Choroid plexus epithelial cell (primary cell): ENCODE results near the gene LSM14A.
A peak's percentile ranks its signal among the peaks of the same experiment; 100 is the strongest.
"Not testable (repeated sequence)": the region's sequence is repeated elsewhere in the genome, so short reads cannot be mapped to it uniquely, and the experiment has no call there.

Source experiments
- DNase-seq: peaks from one replicate; pipeline ENCODE4 v3.0.0-alpha.2; 2010; ENCODE audit warnings: low read depth
- H3K4me3 ChIP-seq: 2 replicates; pipeline ENCODE4 v1.5.1; 2011; ENCODE audit warnings: low read depth, mild to moderate bottlenecking, control low read depth, low read length, moderate library complexity
- TF ChIP-seq, protein P1 (sequence below): conservative IDR thresholded peaks from 2 replicates; pipeline ENCODE4 v1.5.1; 2011; ENCODE audit warnings: low read depth, mild to moderate bottlenecking, control low read depth, inconsistent platforms, low read length, moderate library complexity

LSM14A gene

DNA sequence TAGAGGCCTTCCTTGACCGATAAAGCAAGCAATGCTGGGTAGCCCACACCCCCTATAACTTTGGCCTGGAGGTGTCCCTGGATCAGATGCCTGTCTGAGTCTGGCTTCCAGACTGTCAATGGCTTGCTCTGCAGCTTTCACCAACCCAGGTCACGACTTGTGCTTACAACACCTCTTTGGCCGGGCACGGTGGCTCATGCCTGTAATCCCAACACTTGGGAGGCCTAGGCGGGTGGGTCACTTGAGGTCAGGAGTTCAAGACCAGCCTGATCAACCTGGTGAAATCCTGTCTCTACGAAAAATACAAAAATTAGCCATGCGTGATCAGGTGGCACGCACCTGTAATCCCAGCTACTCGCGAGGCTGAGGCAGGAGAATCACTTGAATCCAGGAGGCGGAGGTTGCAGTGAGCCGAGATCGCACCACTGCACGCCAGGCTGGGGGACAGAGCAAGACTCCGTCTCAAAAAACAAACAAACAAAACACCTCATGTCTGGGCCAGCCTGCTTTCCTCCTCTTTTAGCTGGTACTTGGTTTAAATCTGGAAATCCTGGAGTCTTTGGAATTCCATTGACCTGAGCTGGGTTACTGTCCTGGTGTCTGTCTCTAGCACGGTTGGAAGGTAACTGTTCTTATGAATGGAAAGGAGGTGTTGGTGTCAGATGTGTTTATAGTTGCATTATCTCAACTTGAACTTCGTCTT, 71.7 kb downstream of the LSM14A start:
- H3K4me3 ChIP-seq, result no peak overlapping the region
- DNase-seq, result no peak
- TF ChIP-seq, protein P1, sequence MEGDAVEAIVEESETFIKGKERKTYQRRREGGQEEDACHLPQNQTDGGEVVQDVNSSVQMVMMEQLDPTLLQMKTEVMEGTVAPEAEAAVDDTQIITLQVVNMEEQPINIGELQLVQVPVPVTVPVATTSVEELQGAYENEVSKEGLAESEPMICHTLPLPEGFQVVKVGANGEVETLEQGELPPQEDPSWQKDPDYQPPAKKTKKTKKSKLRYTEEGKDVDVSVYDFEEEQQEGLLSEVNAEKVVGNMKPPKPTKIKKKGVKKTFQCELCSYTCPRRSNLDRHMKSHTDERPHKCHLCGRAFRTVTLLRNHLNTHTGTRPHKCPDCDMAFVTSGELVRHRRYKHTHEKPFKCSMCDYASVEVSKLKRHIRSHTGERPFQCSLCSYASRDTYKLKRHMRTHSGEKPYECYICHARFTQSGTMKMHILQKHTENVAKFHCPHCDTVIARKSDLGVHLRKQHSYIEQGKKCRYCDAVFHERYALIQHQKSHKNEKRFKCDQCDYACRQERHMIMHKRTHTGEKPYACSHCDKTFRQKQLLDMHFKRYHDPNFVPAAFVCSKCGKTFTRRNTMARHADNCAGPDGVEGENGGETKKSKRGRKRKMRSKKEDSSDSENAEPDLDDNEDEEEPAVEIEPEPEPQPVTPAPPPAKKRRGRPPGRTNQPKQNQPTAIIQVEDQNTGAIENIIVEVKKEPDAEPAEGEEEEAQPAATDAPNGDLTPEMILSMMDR, result no peak

DNA sequence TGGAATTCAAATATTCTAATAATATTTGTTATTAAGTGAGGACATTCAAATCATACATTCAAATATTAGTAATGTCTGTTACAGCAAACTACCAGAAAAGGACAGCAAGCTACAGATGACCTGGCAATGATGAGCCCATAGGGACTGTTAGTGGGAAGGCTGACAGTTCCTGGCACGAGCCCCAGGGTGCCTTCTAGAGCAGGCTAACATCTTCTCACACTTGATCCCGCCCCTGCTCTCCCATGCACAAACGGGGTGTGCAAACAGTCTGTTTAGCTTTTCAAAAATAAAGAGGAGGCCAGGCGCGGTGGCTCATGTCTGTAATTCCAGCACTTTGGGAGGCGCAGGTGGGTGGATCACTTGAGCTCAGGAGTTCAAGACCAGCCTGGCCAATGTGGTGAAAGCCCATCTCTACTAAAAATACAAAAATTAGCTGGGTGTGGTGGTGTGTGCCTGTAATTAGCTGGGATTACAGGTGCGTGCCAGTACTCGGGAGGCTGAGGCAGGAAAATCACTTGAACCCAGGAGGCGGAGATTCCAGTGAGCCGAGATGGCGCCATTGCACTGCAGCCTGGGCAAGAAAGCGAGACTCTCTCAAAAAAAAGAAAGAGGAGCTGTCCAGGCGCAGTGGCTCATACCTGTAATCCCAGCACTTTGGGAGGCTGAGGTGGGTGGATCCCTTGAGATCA, 72.5 kb downstream of the LSM14A start:
- H3K4me3 ChIP-seq, result no peak overlapping the region
- TF ChIP-seq, protein P1, result peak; percentile 29
- peak; percentile 54 for DNase-seq

DNA sequence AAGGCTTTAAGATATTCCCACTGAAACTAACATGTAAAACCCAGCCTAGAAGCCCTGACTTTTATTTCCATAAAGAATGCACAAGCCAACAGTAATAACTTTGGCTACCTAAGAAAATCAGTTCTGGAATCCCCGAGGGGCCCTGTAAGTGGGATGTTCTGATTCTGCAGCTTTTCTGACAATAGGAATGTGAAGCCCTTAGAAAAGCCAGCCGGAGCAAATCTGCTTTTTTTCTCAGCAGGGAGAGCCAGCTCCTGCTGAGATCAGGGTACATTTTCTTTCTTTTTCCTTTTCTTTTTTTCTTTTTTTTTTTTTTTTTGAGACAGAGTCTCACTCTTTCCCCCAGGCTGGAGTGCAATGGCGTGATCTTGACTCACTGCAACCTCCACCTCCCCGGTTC, 74.0 kb downstream of the LSM14A start:
- H3K4me3 ChIP-seq, result no peak overlapping the region
- DNase-seq, result peak; percentile 79
- TF ChIP-seq, protein P1, result no peak

DNA sequence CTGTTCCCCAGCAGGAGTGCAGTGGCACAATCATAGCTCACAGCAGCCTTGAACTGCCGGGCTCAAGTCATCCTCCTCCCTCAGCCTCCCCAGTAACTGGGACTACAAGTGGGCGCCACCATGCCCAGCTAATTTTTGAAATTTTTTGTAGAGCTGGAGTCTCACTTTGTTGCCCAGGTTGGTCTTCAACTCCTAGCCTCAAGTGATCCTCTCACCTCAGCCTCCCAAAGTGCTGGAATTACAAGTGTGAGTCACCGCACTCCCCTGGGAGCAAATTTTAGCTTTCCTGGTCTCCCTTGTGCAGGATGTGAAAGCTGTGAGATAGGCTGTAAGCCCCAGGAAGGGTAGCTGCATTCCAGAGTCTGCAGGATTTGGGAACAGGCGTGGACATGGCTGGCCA, 76.6 kb downstream of the LSM14A start:
- no peak overlapping the region for H3K4me3 ChIP-seq
- DNase-seq, result no peak
- TF ChIP-seq, protein P1, result no peak

DNA sequence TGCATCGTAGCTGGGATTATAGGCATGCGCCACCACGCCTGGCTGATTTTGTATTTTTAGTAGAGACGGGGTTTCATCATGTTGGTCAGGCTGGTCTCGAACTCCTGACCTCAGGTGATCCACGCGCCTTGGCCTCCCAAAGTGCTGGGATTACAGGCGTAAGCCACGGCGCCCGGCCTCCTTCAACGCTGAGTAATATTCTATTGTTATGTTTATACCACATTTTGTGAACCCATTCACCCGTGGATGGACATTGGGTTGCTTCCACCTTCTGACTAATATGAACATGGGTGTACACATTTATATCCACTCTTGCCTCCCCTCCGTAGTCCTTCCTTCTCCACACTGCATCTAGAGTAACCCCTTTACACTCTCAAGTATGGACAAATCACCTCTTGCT, 80.9 kb downstream of the LSM14A start:
- not testable (repeated sequence) for DNase-seq, H3K4me3 ChIP-seq

DNA sequence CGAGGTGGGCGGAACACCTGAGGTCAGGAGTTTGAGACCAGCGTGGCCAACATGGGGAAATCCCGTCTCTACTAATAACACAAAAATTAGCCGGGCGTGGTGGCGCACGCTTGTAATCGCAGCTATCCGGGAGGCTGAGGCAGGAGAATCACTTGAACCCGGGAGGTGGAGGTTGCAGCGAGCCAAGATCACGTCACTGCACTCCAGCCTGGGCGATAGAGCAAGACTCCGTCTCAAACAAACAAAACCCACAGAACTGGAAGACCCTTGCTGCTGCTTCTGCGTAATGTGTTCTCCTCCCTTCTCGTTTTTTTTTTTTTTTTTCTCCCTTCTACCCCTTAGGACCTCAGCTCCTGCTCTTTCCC, 81.4 kb downstream of the LSM14A start:
- peak overlapping the region; percentile 85 for H3K4me3 ChIP-seq
- not testable (repeated sequence) for DNase-seq

DNA sequence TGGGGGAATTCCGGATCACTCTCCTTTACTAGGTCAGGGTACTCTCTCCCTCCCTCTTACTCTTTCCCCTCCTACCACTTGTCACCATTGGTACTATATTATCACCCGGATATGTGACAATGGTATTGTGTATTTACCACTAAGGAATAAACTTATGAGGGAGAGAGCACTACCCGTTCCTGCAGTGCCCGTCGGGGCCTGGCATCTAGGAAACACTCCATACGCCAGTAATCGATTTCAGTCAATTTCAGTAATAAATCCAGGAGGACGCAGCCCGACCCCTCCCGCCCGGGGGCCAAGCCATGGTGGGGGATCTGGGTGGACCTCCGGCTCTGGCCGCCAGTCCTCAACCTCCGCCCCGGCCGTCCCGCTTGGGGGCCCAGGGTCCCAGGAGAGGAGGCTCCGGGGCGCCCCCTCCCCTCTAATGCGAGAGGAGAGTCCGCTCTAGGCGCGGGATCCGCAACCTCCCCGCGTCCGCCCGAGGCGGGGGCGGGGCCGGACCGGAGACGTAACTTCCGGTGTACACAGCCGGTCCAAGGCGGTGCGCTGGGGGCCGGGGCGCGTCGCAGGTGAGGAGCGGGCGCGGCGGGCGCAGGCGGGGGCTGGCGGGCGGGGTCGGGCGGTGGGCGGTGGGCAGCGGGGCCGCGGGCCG, 81.9 kb downstream of the LSM14A start, which contains the start of gene GARRE1:
Gene GARRE1 (plus strand): TSS at position 509 of the 652 bp plus-strand sequence. CDS start 45,920 bp downstream, outside the sequence.
- peak; percentile 64 for DNase-seq
- TF ChIP-seq, protein P1, result no peak
- H3K4me3 ChIP-seq, result peak within 1 kb of the TSS; percentile 85
